GM19324 (cell line): ENCODE results near the gene FXYD5.

Experiments
- ATAC-seq: cut with Tn5 transposase; IDR thresholded peaks from one replicate; pipeline ENCODE4 v1.9.1; 2021; ENCODE audit warnings: mild to moderate bottlenecking, moderate library complexity; ENCODE audit not compliant: unreplicated experiment, low FRiP score

The FXYD5 gene

DNA sequence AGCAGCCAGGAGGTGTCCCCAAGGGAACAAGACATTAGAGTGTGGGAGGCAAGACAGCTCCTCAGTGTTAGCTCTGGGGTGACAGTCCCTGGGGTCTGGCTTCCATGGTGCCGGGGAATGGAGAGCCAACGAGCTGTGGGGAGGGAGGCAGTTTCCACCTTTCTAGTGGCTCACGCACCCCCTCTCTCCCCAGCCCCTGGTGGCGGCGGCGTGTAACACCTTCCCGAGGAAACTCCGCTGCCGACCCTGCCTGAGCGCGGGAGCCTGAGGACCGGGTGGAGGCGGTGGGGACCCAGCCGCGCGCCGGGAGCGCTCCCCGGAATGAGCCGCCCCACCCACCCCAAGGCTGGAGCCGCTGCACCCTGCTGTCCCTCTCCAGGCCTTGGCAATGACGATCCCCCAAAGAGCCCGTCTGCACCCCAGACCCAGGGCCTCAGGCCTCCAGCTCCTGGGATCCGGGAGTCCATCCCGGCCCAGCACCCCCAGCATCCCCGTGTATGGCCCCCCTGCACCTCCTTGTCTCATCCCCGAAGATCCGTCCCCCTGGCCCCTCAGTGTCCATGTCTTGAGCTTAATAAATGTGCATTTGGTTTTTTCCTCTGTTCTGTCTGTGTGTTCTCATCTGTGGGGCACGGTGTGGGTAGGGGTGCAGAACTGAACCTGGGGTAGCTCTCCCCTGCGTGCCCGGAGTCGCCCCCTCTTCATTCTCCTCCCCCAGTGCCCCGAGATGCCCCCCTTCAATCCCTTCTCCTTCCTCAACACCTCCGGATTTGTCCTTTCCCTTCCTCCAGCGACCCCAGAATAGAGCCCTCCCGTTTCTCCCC is 622 bp upstream of the FXYD5 start:
- no peak for ATAC-seq

- ATAC-seq: no peak
Measured at GRCh38 chr19:35155441-35155840, 906 bp downstream of the FXYD5 start.

DNA sequence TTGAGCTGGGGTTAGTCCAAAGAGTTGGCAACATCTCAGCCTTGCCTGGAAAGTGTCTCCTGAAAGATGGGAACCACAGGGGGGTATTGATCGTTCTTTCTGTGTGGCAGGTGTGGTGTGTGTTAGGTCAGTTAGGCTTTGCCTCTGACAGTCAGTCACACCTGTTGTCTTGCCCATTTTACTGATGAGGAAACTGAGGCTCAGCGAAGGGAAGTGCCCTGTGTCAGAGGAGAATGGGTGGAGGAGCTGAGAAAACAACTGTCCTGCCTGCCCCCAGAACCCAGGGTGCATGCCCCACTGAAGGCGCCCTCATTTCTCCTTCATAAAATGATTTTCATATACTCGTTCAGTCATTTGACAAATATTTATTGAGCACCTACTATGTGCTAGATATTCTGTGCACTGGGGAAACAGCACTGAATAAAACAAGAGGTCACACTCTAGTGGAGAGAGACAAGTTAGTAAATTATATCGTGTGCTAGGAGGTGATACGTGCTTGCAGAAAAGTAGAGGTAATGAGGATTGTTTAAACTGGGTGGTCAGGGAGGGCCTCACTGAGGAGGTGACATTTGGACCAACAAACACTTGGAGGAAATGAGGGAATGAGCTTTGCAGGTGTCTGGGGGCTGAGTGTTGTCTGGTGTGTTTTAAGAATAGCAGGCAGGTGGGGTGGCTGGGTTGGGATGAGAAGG is 1.6 kb downstream of the FXYD5 start:
- ATAC-seq: no peak

- ATAC-seq: no peak
Measured at GRCh38 chr19:35156673-35157014, 2.1 kb downstream of the FXYD5 start.

- ATAC-seq: no peak
Measured at GRCh38 chr19:35157431-35157830, 2.9 kb downstream of the FXYD5 start.

DNA sequence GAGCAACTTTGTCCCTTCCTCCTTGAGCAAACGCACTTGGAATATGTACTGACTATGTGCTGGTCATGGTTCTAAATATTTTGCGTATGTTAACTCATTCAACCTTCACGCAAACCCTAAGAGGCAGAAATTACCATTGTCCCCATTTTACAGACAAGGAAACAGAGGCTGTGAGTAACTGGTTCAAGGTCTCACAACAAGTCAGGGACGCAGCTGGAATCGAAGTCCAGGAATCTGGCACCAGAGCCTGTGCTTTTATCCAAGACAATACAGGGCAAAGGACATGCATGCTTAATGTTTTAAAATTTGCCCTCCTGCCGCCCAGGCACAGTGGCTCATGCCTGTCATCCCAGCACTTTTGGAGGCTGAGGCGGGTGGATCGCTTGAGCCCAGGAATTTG is 5.1 kb downstream of the FXYD5 start:
- no peak for ATAC-seq

- ATAC-seq: no peak
Measured at GRCh38 chr19:35160629-35161433, 6.3 kb downstream of the FXYD5 start.

GRCh38 chr19:35161434-35161743 is 6.9 kb downstream of the FXYD5 start:
- no peak for ATAC-seq

GRCh38 chr19:35162471-35163326 is 8.2 kb downstream of the FXYD5 start:
- ATAC-seq: no peak

DNA sequence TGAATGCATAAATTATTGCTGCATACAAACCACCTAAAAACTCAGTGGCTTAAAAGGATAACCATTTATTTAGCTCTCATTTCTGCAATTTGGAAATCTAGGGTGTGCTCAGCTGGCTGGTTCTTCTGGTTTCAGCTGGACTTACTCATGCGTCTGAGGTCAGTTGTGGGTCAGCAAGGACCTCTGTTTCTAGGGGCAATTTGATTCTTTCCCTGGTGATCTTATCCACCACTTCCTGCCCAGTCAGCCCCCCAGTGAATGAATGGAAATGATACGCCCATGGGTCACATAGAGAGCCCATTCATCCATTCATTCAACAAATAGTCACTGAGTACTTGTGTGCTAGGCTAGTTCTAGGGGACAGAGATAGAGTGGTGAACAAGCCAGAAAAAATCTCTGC is 9.9 kb downstream of the FXYD5 start:
- ATAC-seq: no peak

DNA sequence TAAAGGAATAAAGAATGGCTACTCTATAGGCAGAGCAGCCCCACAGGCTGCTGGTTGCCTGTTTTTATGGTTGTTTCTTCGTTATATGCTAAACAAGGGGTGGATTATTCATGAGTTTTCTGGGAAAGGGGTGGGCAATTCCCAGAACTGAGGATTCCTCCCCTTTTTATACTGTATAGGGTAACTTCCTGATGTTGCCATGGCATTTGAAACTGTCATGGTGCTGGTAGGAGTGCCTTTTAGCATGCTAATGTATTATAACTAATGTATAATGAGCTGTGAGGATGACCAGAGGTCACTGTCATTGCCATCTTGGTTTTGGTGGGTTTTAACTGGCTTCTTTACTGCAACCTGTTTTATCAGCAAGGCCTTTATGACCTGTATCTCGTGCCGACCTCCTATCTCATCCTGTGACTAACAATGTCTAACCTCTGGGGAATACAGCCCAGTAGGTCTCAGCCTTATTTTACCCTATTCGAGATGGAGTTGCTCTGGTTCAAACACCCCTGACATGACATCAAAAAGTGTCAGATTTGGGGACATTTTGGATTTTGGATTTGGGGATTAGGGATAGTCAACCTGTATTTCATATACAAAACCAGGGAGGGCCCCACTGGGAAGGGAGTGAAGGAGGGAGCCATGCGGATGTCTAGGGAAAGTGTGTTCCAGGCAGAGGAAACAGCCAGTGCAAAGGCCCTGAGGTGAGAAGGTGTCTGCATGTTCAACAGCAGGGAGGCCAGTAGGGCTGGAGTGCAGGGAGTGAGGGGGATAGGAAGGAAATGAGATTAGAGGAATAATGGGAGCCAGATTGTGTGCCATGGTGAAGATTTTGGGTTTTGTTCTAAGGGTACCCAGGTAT is 10.9 kb downstream of the FXYD5 start:
- no peak for ATAC-seq

DNA sequence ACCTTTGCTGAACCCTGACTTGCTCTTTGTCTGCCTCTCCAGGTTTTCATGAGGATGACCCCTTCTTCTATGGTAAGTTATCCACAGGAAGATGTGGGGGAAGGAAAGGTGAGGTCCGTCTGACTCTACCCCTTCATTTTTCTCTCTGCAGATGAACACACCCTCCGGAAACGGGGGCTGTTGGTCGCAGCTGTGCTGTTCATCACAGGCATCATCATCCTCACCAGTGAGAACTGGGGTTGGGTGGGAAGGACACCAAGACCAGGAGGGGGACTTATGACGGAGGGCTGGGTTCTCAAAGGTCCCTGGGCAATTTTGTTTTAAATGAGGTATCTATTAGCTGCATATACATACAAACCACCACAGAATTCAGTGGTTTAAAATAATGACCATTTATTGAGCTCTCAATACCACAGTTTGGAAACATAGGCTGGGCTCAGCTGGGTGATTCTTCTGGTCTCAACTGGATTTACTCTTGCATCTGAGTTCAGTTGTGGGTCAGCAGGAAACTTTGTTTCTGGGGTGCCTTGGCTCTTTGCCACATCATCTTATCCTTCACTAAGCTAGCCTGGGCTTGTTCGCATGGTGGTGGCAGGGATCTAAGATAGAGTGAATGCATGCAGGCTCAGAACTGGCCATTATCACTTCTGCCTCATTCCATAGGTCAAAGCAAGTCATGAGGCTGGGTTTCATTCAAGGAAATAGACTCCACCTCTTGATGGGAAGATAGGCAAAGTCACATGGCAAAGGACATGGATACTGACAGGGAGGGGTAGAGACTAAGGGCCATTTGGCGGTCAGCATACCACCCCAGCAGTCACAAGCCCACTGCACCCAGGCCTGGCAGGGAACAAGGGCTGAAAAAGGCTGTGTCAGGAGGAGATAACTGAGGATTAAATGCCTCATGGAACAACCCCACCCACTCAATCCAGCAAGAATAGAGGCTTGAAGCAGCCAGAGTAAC is 11.8 kb downstream of the FXYD5 start:
- no peak for ATAC-seq

GRCh38 chr19:35167251-35168119 is 12.9 kb downstream of the FXYD5 start:
- ATAC-seq: no peak

GRCh38 chr19:35168196-35168595 is 13.7 kb downstream of the FXYD5 start:
- no peak for ATAC-seq

GRCh38 chr19:35169221-35169995 is 14.9 kb downstream of the FXYD5 start:
- no peak for ATAC-seq

DNA sequence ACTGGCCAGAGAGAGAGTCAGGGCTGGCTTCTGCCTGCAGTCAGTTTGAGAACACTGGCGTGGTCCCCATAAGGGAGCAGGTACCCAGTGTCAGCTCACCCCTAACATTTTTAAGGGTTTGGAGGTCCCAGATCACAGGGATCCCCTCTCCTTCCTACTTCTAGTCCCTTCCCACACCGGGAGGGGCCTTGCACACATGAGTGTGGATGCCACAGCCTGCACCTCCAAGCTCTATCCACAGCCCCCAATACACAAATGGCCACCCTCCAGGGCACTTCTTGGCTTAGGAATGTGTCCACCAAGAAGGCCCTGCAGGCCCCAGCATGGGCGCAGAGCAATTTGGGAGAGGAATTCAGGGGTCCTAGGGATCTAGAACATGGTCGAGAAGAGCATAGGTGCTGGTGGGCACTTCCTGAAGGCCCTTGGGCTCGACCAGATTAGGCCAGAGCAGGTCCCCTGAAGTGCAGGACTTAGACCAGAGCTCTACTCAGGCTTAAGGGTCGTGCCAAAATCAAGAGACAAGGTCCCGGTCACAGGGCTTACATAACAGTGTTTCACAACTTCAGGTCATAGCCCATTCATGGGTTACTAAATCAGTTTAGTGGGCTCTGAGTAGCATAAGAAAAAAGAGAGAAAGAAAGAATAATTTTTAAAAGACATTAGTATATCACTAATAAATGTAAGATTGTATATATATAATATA is 16.0 kb downstream of the FXYD5 start:
- ATAC-seq: no peak
